HG03103 (cell line): ENCODE data around the gene CAPS.

Source experiments
- ATAC-seq: cut with Tn5 transposase; IDR thresholded peaks from one replicate; pipeline ENCODE4 v1.9.1; 2021; ENCODE audit warnings: low read depth; ENCODE audit not compliant: unreplicated experiment

Gene CAPS

GRCh38 chr19:5891938-5892771 is 21.9 kb upstream of the CAPS start:
- no peak for ATAC-seq

DNA sequence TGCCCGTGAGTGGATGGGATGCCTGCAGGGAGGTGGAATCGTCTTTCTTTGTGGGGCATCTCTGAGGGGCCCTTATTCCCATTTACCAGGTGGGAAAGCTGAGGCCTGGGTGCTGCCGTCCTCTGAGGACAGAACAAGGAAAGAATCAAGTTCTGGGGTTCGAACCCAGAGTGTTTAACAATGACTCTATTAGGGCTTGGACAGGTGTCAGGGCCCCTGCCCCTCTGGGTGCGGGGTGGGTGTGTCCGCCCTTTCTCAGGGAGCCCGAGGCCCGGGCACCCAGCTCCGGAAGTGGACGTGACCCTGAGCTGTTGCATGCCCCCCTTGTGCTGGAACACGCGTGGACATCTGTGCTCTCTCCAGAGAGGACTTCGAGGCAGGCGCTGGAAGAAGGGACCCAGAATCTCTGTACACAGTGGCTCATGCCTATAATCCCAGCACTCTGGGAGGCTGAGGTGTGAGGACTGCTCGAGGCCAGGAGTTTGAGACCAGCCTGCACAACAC is 21.2 kb upstream of the CAPS start:
- no peak for ATAC-seq

DNA sequence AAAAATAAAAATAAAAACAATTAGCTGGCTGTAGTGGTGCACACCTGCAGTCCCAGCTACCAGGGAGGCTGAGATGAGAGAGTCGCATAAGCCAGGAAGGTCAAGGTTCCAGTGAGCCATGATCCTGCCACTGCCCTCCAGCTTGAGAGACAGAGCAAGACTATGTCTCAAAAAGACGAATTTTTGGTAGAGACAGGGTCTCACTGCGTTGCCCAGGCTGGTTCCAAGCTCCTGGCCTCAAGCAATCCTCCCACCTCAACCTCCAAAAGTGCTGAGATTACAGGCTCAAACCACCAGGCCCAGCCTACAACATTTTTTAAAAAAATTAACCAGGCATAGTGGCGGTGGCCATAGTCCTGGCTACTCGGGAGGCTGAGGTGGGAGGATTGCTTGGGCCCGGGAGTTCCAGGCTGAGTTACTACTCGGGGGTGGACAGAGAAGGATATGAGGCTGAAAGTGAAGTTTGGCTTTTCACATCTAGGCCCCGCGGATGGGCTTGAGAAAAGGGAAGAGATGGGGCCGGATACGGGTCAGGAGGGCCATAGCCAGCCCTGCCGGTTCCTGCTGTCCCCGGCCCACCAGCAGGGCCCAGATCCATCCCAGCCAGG is 20.7 kb upstream of the CAPS start:
- no peak for ATAC-seq

GRCh38 chr19:5893907-5894703 is 19.9 kb upstream of the CAPS start:
- ATAC-seq, result no peak

GRCh38 chr19:5894704-5895349 is 19.2 kb upstream of the CAPS start:
- ATAC-seq, result no peak

DNA sequence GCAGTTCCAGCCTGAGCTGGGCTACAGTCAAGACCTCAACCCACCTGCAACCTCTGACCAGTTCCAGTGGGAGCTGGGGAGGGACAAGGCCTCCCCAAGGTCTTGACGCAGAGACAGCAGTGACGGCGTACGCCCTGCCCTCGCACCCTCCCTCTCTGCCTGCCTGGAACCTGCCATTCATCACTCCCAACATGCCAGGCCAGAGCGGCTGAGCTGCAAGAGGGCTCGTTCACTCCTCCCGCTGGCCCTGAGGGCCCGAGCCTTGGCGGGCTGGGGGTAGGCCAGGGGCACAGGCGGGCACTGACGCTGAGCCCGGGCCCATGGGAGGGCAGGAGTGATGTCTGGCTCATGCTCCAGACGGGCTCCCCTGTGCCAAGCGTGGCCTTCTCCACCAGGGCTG is 18.6 kb upstream of the CAPS start:
- no peak for ATAC-seq

- no peak for ATAC-seq
Measured at GRCh38 chr19:5895890-5896289, 18.2 kb upstream of the CAPS start.

DNA sequence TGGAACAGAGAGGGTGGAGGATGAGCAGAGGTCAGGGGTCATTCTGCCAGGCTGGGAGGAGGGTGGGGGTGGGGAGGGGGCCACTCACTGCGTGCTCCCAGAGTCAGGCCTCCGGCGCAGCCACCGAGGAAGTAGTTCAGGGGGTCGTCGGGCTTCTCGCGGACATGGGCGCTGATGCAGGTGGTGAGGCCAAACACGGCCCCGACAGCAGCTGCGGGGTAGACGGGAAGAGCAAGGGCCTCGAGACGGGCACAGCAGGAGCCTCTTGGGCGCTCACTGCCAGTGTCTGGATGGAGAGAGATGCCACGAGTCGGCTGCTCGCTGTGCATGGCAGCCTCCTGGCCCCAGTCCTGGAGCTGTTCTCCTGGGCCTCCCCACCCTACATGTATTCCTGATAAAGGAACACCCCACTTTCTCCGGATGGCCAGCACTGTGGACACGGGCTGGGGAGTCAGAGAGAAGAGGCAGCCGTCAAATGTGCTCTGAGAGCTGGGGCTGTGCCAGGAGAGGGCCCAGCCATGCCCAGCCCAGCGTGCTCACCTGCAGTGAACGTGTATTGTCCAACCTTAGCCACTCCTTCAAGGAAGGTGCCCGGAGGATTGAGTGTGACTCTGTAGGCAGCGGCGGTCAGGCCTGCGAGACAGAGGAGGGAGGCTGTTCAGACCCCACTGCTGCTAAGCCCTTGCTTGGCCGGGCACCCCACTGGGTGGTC is 17.5 kb upstream of the CAPS start:
- ATAC-seq, result no peak

DNA sequence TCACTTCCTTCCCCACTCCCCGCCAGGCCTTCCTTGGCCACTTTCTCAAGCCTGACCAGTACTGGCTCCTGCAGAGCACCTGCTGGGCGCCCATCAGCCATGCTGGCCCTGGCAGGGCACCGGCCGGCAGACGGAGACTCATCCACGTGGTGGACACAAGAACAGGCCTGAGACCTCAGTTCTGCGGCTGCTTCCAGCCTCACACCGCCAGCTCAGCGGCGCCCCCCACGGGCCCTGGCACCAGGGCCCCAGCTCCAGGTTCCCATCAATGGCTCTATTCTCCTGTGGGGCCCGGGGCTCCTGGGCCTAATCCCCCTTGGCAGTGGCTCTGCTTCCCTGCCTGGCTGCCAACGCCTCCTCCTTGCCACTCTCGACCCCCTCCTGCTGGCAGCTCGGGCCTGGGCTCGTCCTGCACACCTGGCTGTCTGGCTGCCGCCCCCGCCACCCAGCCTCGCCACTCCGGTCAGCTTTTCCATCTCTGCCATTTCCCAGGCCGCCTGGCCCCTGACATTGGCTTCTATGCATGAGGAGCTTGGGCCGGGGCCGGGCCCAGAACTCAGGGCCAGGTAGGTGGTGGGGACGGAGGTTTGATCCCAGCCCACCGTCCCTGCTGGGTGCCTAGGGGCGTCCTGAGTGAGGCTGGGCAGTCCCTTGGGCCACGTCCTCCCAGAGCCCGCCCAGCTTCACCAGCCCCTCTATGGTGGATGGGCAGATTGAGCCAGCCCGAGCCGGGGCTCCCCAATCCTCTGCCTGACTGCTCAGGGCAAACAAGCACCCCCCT is 16.7 kb upstream of the CAPS start:
- ATAC-seq, result no peak

GRCh38 chr19:5899728-5900526 is 14.1 kb upstream of the CAPS start:
- no peak for ATAC-seq

- no peak for ATAC-seq
Measured at GRCh38 chr19:5900976-5901375, 13.1 kb upstream of the CAPS start.

DNA sequence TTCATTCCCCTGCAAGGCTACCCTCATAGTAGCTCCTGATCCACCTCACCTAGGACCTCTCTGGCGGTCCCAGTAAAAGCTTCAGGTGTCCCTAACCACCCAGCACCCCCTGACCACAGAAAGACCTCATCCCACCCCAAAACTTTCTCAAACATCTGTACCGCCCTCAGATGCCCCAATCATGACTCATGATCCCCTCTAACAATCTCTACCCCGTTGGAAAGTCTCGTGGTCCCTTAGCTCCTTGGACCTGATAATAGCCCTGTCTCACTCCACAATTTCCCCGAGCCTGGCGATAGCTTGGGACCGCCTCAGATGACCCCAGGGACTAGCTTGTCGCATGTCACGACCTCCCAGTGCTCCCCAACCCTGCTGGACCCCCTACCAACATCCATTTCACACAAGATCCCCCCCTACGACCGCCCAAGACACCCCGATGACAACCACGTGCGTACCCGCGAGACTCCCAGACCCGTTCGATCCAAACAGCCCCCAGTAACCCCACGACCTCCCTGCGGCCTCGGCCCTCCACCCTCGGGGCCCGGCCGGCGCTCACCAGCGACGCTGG is 10.9 kb upstream of the CAPS start:
- ATAC-seq, result no peak

DNA sequence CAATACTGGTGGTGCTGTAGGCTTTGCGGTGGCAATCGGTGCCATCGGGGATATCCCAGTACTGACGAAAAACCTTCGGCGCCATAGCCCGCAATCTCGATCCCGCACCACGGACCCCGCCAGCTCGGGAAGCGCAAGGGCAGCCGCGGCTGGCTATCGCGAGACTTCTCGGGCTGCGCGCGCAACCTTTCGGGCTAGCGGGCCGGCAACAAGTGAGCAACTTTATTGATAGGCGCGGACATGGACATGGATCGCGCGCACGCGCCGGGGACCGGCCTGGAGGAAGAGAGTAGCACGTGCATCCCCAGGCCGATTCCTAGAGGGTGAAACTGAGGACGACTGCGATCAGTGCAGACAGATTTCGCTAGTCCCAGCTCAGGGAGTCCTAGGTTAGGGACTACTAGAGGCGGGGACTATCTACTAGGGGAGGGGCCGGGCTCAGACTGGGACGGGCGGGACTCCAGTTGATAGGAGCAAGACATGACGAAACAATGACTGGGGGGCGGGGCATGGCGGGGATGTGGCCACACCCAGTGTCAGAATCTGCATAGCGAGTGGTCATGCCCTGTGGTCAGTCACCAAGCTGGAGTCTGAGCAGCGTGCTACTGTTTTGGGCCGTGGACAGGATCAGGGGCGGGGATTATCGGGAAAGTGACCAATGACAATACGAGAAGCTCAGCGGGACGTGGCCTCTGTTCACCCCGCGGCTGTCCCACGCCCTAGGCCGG is 10.3 kb upstream of the CAPS start, which contains the start of gene NDUFA11:
NDUFA11 (minus strand) TSS at position 167 of the 728 bp plus-strand sequence; CDS start at position 85, 82 bp downstream.
- ATAC-seq, result peak; percentile 23

- ATAC-seq, result peak; percentile 76
Measured at GRCh38 chr19:5904352-5905113, 9.5 kb upstream of the CAPS start, which contains the start of gene VMAC. Gene VMAC, plus strand, starts transcription at chr19:5904872. Its CDS starts 19 bp downstream, at chr19:5904891.

GRCh38 chr19:5905114-5905778 is 8.8 kb upstream of the CAPS start:
- ATAC-seq, result no peak

DNA sequence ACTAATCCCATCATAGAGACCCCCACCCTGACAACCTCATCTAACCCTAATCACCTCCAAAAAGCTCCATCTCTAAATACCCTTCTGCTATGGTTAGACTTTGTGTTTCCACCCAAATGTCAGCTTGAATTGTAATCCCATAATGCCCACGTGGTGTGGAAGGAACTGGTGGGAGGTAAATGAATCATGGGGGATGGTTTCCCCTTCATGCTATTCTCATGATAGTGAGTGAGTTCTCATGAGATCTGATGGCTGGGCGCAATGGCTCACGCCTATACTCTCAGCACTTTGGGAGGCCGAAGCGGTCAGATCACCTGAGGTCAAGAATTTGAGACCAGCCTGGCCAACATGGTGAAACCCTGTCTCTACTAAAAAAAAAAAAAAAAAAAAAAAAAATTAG is 6.8 kb upstream of the CAPS start:
- ATAC-seq, result no peak
